ENCODE data around the gene SLFN12L. TPM values are rescaled to one million over a fixed set of nuclear protein-coding genes. Genes with fewer than 3 reads are reported as not detected.

SLFN12L gene
- total and polyA plus RNA-seq, 2 donors (not counting 1 experiment from before 2014, with no cell fraction given): 0.43 to 3.8 TPM

DNA sequence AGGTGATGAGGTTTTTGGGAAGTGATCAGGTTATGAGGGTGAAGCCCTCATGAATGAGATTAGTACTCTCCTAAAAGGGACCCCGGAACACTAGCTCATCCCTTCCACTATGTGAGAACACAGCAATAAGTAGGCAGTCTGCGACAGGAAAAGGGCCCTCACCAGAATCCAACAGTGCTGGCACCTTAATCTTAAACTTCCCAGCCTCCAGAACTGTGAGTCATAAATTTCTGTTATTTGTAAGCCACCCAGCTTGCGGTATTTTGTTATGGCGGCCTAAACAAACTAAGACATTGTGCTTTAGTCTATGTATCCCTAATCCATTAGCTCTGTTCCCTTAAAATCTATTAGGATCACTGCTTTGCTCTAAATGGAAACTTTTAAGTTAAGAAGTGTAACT, 113.7 kb downstream of the SLFN12L start:
- peaks cover 0 to 3% of the 10 kb centered on the region in 2 experiments for H3K36me3 ChIP-seq (replicated peaks in 1 of 2; ENCODE audit: control extremely low read depth in 1 of 2, control insufficient read depth in 1 of 2, extremely low read depth in 1 of 2, insufficient read depth in 2 of 2, low read length in 1 of 2)
- intact Hi-C loops (cut with micrococcal nuclease): no loop called here
- H4K20me1 ChIP-seq (ENCODE audit: control insufficient read depth, insufficient read depth, low read length, poor library complexity, severe bottlenecking): no peaks in the 10 kb centered on the region
- H3K27ac ChIP-seq (ENCODE audit: low read length in 2 of 2): no peak overlapping the region
- H3K4me3 ChIP-seq (ENCODE audit: control extremely low read depth in 1 of 5, extremely low read depth in 1 of 5, insufficient read depth in 1 of 5, low read depth in 2 of 5, low read length in 4 of 5): no peak overlapping the region
- DNase-seq (no peak), ATAC-seq (ENCODE audit: low read depth) (no peak)
- H3K9ac ChIP-seq (ENCODE audit: low read length): no peak overlapping the region
- Mint-ChIP-seq H3K27me3 (no peaks in the 10 kb centered on the region), H3K4me3 (no peak overlapping the region), H3K4me1 (no peaks in the 10 kb centered on the region), H3K27ac (no peak overlapping the region), H3K9me3 (ENCODE audit: insufficient read depth) (no peaks in the 10 kb centered on the region)
- H3K9me3 ChIP-seq (ENCODE audit: control extremely low read depth in 1 of 3, control insufficient read depth in 2 of 3, insufficient read depth in 1 of 3, low read length in 2 of 3): no peaks in the 10 kb centered on the region
- peaks cover 0 to 5% of the 10 kb centered on the region in 2 donors for H3K4me1 ChIP-seq (ENCODE audit: control insufficient read depth in 2 of 2, insufficient read depth in 2 of 2, low read length in 2 of 2)
- ChIA-PET CTCF (no interaction called here), POLR2A (no interaction called here)
- TF ChIP-seq, protein P1, sequence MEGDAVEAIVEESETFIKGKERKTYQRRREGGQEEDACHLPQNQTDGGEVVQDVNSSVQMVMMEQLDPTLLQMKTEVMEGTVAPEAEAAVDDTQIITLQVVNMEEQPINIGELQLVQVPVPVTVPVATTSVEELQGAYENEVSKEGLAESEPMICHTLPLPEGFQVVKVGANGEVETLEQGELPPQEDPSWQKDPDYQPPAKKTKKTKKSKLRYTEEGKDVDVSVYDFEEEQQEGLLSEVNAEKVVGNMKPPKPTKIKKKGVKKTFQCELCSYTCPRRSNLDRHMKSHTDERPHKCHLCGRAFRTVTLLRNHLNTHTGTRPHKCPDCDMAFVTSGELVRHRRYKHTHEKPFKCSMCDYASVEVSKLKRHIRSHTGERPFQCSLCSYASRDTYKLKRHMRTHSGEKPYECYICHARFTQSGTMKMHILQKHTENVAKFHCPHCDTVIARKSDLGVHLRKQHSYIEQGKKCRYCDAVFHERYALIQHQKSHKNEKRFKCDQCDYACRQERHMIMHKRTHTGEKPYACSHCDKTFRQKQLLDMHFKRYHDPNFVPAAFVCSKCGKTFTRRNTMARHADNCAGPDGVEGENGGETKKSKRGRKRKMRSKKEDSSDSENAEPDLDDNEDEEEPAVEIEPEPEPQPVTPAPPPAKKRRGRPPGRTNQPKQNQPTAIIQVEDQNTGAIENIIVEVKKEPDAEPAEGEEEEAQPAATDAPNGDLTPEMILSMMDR (IDR thresholded peaks at IDR 0.05): no peak
- no peak for TF ChIP-seq EZH2 (IDR thresholded peaks at IDR 0.05; ENCODE audit: borderline replicate concordance, insufficient read depth, low read depth, low read length, poor library complexity, severe bottlenecking)
- WGBS (ENCODE audit: insufficient coverage): no CpG with 5 or more reads among the region's 4 CpGs
- no peak overlapping the region for H2AFZ ChIP-seq (ENCODE audit: insufficient read depth, low read depth, low read length, poor library complexity, severe bottlenecking)
- no peak overlapping the region for H3K4me2 ChIP-seq (replicated peaks; ENCODE audit: low read depth, low read length, poor library complexity, severe bottlenecking)
- H3K27me3 ChIP-seq (replicated peaks in 1 of 4; ENCODE audit: control extremely low read depth in 1 of 4, control insufficient read depth in 3 of 4, insufficient read depth in 4 of 4, low read length in 3 of 4): no peaks in the 10 kb centered on the region
- no peaks in the 10 kb centered on the region for H3K79me2 ChIP-seq (ENCODE audit: control insufficient read depth, insufficient read depth, low read length)

Small RNA genes lying within 50 kb of the gene (small RNA-seq; reads per million reads assigned to genes)
- gene AC015911.1 (ENCODE audit: insufficient read length, low read depth, low replicate concordance) (not detected), gene SNORD7 (ENCODE audit: insufficient read length, low read depth, low replicate concordance) (36.1 reads per million, percentile 92 among the genes with 10 or more reads in this experiment)

Other genes starting within 250 kb of the SLFN12L start
- gene SLFN11, start 164.1 kb downstream of the SLFN12L start, total RNA-seq: 48.1 and 52.2 TPM in 2 replicates
- 11.3 and 18.7 TPM in 2 replicates for gene SLFN11, start 164.1 kb downstream of the SLFN12L start, polyA plus RNA-seq
- gene SLFN12, start 105.2 kb downstream of the SLFN12L start, total RNA-seq: 8.0 and 10.4 TPM in 2 replicates
- 1.9 and 2.5 TPM in 2 replicates for gene SLFN12, start 105.2 kb downstream of the SLFN12L start, polyA plus RNA-seq
- 30.9 and 31.0 TPM in 2 replicates for gene SLFN13, start 88.9 kb downstream of the SLFN12L start, total RNA-seq
- gene SLFN13, start 88.9 kb downstream of the SLFN12L start, polyA plus RNA-seq: 8.7 and 9.5 TPM in 2 replicates
- gene SLFN14, start 23.1 kb upstream of the SLFN12L start, total RNA-seq: not detected in 2 replicates
- gene SLFN14, start 23.1 kb upstream of the SLFN12L start, polyA plus RNA-seq: not detected in 2 replicates
- gene PEX12, start 40.9 kb upstream of the SLFN12L start, total RNA-seq: 5.1 and 5.5 TPM in 2 replicates
- 2.3 and 2.6 TPM in 2 replicates for gene PEX12, start 40.9 kb upstream of the SLFN12L start, polyA plus RNA-seq
- 120 and 123 TPM in 2 replicates for gene AP2B1, start 49.6 kb upstream of the SLFN12L start, total RNA-seq
- 29.3 and 33.1 TPM in 2 replicates for gene AP2B1, start 49.6 kb upstream of the SLFN12L start, polyA plus RNA-seq
- gene RASL10B, start 194.0 kb upstream of the SLFN12L start, total RNA-seq: 1.2 TPM in 1 of 2 replicates, not detected in the other
- gene RASL10B, start 194.0 kb upstream of the SLFN12L start, polyA plus RNA-seq: 0.04 and 0.06 TPM in 2 replicates
- 0.17 TPM in 1 of 2 replicates, not detected in the other for gene GAS2L2, start 215.6 kb upstream of the SLFN12L start, total RNA-seq
- gene GAS2L2, start 215.6 kb upstream of the SLFN12L start, polyA plus RNA-seq: 0.09 and 0.10 TPM in 2 replicates
- gene C17orf50, start 223.2 kb upstream of the SLFN12L start, total RNA-seq: not detected in 2 replicates
- not detected in 2 replicates for gene C17orf50, start 223.2 kb upstream of the SLFN12L start, polyA plus RNA-seq

Data from B cell (primary cell).